ENCODE results near the gene CFAP46.
"Not testable (repeated sequence)": the region's sequence is repeated elsewhere in the genome, so short reads cannot be mapped to it uniquely, and the experiment has no call there.

CFAP46 gene

DNA sequence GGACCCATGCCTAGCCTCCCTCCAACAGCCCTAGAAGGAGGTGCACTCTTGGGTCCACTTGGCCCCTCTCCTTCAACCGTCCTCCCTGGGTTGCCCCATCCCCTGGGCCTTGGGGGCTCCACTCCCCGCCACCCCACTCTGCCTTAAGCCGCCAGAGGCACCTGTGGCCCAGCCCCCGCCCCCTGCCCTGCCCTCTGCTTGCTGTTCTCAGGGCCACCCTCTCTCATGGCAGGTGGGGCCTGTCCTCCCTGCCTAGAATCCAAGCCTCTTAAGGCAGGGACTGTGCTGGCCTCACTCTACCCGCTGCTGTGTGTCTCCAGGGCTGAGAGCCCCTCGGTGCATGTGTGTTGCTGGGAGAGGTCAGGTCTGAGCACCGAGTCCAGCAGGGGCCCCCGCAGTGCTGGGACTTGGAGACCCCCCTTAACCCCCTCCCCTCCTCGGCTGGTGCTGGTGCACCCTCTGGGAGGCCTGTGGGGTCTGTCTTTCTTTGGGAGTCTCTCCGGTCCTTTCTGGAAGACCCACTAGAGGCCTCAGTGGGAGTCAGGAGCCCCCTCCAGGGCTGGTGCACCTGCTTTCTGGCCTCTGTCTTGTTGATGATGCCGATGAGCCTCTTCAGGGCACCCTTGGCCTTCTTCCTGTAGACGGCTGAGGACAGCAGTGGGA, 43.8 kb downstream of the CFAP46 start:
- DNase-seq = no peak

- no peak for DNase-seq
These were observed 44.6 kb downstream of the CFAP46 start for GRCh38 chr10:132897516-132898381.

- not testable (repeated sequence) for DNase-seq
These were observed 48.6 kb downstream of the CFAP46 start for GRCh38 chr10:132893786-132894185.

DNA sequence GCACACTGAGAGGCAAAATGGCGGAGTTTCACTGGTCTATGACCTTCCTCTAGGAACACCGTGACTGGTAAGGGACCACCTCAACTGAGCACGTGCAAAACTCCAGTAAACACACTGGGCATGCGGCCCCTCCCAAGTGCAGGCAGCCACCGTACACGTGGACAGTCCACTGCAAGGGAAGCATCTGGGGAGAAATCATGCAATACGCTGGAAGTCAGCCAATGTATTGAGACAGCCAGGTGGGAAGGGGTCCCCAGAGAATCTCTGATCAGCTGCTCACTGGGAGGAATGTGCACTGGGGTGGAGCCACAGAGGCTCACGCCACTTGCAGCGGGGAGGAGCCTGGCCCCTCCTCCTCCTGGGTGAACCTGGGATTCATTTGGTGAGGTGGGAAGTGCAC, 49.3 kb downstream of the CFAP46 start:
- no peak for DNase-seq

- DNase-seq = no peak
These were observed 50.4 kb downstream of the CFAP46 start for GRCh38 chr10:132892004-132892403.

DNA sequence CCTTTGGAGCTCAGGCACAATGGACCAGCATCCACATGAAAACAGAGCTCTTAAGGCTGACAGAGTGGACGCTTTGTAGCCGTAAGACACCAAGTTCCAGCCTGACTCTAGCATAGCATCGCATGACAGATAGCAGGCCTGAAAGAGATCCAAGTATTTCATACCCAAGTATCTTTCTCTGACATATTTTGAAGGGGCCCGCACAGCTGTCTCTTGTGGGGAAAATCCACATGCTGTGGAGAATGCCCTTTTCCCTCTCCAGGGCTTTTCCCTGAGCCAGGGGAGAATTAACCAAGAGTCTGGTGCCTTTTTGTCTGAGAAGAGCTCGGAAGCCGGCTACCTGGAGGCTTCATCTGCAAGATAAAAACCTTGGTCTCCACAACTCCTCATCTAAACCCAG, 51.0 kb downstream of the CFAP46 start:
- no peak for DNase-seq

DNA sequence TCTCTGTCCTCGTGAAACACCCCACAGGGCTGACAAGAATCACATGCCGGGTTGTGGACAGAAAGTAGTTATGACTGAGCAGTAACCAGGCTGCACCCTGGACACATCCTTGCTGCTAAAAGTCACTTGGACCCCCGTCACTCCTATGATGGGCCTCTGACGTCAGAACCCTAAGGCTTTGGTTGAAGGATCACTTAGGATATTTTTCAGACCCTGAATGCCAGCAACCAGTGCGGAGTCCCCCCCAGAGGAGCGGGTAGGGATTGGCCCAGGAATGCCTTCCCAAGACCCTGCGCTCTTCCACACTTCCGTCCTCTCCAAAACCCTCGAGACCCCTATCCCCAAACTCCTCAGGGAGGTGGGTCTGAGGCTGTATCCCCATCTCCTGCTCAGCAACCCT, 52.1 kb downstream of the CFAP46 start:
- no peak for DNase-seq

DNA sequence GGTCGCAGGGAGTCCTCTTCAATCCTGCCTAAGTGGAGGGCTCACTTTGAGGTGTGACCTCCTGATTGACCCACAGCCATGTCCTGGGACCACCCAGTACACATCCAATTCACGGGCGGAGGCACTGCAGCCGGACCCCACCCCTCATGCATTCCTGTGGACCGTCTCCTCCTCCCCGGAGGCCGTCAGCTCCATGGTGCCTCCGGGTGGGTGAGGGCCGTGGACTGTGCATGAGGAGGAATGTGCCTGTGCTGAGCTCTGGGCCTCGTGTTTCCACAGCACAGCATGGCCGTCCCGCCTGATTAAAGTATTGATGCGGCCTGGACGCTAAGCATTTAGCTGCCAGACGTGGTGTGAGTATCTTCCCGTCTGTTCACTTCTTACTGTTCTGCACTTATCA, 52.8 kb downstream of the CFAP46 start:
- no peak for DNase-seq

GRCh38 chr10:132888898-132889490, 53.4 kb downstream of the CFAP46 start:
- no peak for DNase-seq

GRCh38 chr10:132888446-132888845, 53.9 kb downstream of the CFAP46 start:
- not testable (repeated sequence) for DNase-seq

GRCh38 chr10:132886211-132887099, 55.9 kb downstream of the CFAP46 start:
- DNase-seq = no peak

- DNase-seq = no peak
These were observed 56.7 kb downstream of the CFAP46 start for GRCh38 chr10:132885451-132886210.

GRCh38 chr10:132884691-132885271, 57.6 kb downstream of the CFAP46 start:
- no peak for DNase-seq

DNA sequence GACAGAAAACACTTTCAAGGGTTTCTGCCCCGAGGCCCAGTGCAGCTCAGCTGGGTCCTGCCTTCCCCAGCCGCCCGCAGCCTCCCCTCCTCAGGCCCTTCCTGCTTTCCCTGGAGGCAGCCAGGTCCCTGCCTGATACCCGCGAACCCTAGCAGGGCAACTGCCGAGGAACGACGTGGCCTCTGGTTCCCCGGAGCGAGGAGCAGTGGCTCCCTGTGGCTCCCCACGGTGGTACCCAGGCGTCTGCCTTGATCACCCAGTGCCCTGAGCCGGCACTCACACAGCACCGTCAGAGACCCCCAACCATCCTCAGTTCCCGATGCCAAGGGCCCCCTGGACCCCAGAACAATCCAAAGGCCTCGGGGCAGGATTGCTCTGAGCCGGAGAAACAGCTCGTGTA, 58.3 kb downstream of the CFAP46 start:
- DNase-seq = no peak

DNA sequence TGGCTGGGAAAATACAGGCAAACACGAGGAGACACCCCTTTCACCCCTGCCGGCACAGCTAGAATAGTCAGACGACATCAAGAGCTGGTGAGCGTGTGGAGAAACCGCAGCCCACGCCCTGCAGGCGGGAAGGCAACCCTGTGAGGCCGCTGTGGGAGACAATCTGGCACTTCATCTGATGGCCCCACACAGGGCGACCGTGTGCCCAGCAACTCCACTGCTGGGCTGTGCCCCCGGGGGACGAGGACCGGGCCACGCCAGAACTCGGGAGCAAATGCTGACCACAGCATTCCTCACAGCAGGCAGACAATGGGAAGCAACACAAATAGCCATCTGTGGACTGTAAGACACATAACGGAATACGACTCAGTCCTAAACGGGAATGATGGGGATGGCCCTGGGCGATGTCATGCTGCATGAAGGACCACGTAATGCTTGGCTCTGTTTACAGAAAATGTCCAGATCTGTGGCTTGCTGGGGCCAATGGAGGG, 58.9 kb downstream of the CFAP46 start:
- no peak for DNase-seq

- no peak for DNase-seq
These were observed 60.1 kb downstream of the CFAP46 start for GRCh38 chr10:132882069-132882951.

DNA sequence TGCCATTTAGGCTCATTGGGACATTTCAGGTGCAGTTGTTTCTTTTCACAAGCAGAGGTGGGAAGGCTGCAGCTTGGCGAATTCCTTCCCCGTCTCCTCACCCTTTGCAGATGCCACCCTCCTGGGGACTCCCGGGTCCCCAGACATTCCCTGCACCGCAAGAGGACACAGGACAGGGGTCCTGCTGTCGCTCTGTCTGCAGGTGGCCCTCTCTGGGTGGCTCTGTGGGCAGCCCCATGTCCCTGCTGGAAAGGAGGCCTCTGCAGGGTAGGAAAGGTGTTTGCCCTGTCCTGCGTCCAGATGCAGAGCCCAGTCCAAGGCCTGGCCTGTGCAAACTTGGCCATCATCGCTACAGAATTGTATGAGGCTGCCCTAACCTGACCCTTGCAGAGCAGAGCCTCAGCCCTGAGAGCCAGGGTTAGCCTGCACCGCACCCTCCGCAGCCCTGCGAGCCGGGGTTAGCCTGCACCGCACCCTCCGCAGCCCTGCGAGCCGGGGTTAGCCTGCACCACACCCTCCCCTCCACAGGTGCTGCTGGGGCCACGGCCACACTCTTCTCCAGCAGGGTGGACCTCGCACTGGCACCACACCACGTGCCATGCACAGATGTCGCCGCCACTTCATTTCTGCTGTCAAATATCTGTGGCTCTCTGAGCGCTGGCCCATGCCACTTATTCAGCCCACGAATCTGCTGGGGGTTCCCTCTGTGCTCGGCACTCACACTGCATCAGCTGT, 61.0 kb downstream of the CFAP46 start:
- DNase-seq = no peak

GRCh38 chr10:132880128-132880981, 62.0 kb downstream of the CFAP46 start:
- DNase-seq = no peak

Measured in T-helper 9 cell (primary cell).